ENCODE measurements around the gene RERE.

RERE gene

GRCh38 chr1:8652467-8653046 is 164.9 kb downstream of the RERE start:
- Histone ChIP-seq H2AK5ac (ENCODE audit: low read depth, low read length) (no peak overlapping the region), H3K79me1 (ENCODE audit: low read depth, low read length) (no peaks in the 10 kb centered on the region), H2BK12ac (ENCODE audit: low read length) (no peak overlapping the region), H2BK5ac (ENCODE audit: low read length) (no peak overlapping the region), H3K9ac (ENCODE audit: low read depth, low read length, poor library complexity) (no peak overlapping the region), H3K18ac (ENCODE audit: low read length) (no peak overlapping the region), H3K27ac (replicated peaks; ENCODE audit: low read length) (no peak overlapping the region), H4K8ac (ENCODE audit: low read depth, low read length) (no peak overlapping the region), H3K14ac (ENCODE audit: low read length) (no peak overlapping the region), H2BK120ac (ENCODE audit: low read depth, low read length) (no peak overlapping the region), H4K91ac (ENCODE audit: low read depth, low read length, poor library complexity) (no peak overlapping the region), H3K4me2 (ENCODE audit: insufficient read depth, low read length, poor library complexity, severe bottlenecking) (no peak overlapping the region), H3K9me3 (replicated peaks in 1 of 2; ENCODE audit: control insufficient read depth in 2 of 2, insufficient read depth in 1 of 2, low read depth in 1 of 2, low read length in 2 of 2) (no peaks in the 10 kb centered on the region), H2AFZ (ENCODE audit: low read length) (no peak overlapping the region), H3K4ac (ENCODE audit: low read length) (no peak overlapping the region), H3K4me1 (ENCODE audit: control insufficient read depth in 2 of 2, insufficient read depth in 1 of 2, low read depth in 1 of 2, low read length in 2 of 2) (peaks cover 0 to 4% of the 10 kb centered on the region in 2 donors), H3K36me3 (replicated peaks in 1 of 2; ENCODE audit: control insufficient read depth in 2 of 2, insufficient read depth in 2 of 2, low read length in 2 of 2) (peaks cover 4 to 54% of the 10 kb centered on the region in 2 donors), H3K4me3 (ENCODE audit: low read length in 2 of 2) (no peak overlapping the region), H3K27me3 (ENCODE audit: control insufficient read depth in 3 of 3, insufficient read depth in 3 of 3, low read depth in 1 of 3, low read length in 3 of 3) (no peaks in the 10 kb centered on the region), H2BK15ac (ENCODE audit: low read length) (no peak overlapping the region), H3K23ac (ENCODE audit: low read depth, low read length, poor library complexity) (no peak overlapping the region)
- DNase-seq (ENCODE audit: low spot score) = no peak
- WGBS, 2 donors (ENCODE audit: extremely low coverage in 2 of 2, insufficient read length in 2 of 2, insufficient replicate concordance in 1 of 2) = no CpG with 5 or more reads among the region's 7 CpGs

DNA sequence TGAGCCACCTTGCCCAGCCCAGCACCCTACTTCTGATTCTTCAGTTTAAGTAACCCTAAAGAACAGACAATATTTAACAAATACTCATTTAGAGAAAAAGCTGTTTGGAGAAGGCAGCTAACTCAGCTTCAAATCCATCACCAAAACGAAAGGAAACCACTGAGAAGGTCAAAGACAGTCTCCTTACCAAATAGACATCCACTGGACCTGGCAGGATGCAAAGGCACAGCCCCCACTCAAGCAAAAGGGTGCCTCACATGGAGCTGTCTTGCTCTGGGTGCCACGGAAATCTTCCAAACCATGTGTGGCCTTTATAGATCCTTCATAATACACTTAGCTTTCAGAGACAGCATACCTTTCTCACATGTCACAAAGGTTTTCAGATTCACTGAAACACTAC is 165.5 kb downstream of the RERE start:
- no peak overlapping the region for H3K23ac ChIP-seq (ENCODE audit: low read depth, low read length, poor library complexity)
- no peak overlapping the region for H2BK12ac ChIP-seq (ENCODE audit: low read length)
- H4K8ac ChIP-seq (ENCODE audit: low read depth, low read length) = no peak overlapping the region
- no peak overlapping the region for H2AFZ ChIP-seq (ENCODE audit: low read length)
- peaks cover 4 to 59% of the 10 kb centered on the region in 2 donors for H3K36me3 ChIP-seq (replicated peaks in 1 of 2; ENCODE audit: control insufficient read depth in 2 of 2, insufficient read depth in 2 of 2, low read length in 2 of 2)
- no peak for DNase-seq (ENCODE audit: low spot score)
- H4K91ac ChIP-seq (ENCODE audit: low read depth, low read length, poor library complexity) = no peak overlapping the region
- no peak overlapping the region for H3K18ac ChIP-seq (ENCODE audit: low read length)
- H3K14ac ChIP-seq (ENCODE audit: low read length) = no peak overlapping the region
- no peaks in the 10 kb centered on the region for H3K9me3 ChIP-seq (replicated peaks in 1 of 2; ENCODE audit: control insufficient read depth in 2 of 2, insufficient read depth in 1 of 2, low read depth in 1 of 2, low read length in 2 of 2)
- H3K79me1 ChIP-seq (ENCODE audit: low read depth, low read length) = no peaks in the 10 kb centered on the region
- no peaks in the 10 kb centered on the region for H3K27me3 ChIP-seq (ENCODE audit: control insufficient read depth in 3 of 3, insufficient read depth in 3 of 3, low read depth in 1 of 3, low read length in 3 of 3)
- no peak overlapping the region for H2BK15ac ChIP-seq (ENCODE audit: low read length)
- H3K4me3 ChIP-seq (ENCODE audit: low read length in 2 of 2) = no peak overlapping the region
- no CpG with 5 or more reads among the region's 2 CpGs for WGBS, 2 donors (ENCODE audit: extremely low coverage in 2 of 2, insufficient read length in 2 of 2, insufficient replicate concordance in 1 of 2)
- H3K9ac ChIP-seq (ENCODE audit: low read depth, low read length, poor library complexity) = no peak overlapping the region
- H2BK120ac ChIP-seq (ENCODE audit: low read depth, low read length) = no peak overlapping the region
- no peak overlapping the region for H2BK5ac ChIP-seq (ENCODE audit: low read length)
- no peak overlapping the region for H3K27ac ChIP-seq (replicated peaks; ENCODE audit: low read length)
- peaks cover 0 to 4% of the 10 kb centered on the region in 2 donors for H3K4me1 ChIP-seq (ENCODE audit: control insufficient read depth in 2 of 2, insufficient read depth in 1 of 2, low read depth in 1 of 2, low read length in 2 of 2)
- no peak overlapping the region for H3K4me2 ChIP-seq (ENCODE audit: insufficient read depth, low read length, poor library complexity, severe bottlenecking)
- no peak overlapping the region for H3K4ac ChIP-seq (ENCODE audit: low read length)
- no peak overlapping the region for H2AK5ac ChIP-seq (ENCODE audit: low read depth, low read length)

- Histone ChIP-seq H2BK120ac (ENCODE audit: low read depth, low read length) (no peak overlapping the region), H2BK15ac (ENCODE audit: low read length) (no peak overlapping the region), H2BK5ac (ENCODE audit: low read length) (no peak overlapping the region), H2AFZ (ENCODE audit: low read length) (no peak overlapping the region), H3K27ac (replicated peaks; ENCODE audit: low read length) (no peak overlapping the region), H3K14ac (ENCODE audit: low read length) (no peak overlapping the region), H3K4ac (ENCODE audit: low read length) (no peak overlapping the region), H3K23ac (ENCODE audit: low read depth, low read length, poor library complexity) (no peak overlapping the region), H3K9ac (ENCODE audit: low read depth, low read length, poor library complexity) (no peak overlapping the region), H3K9me3 (replicated peaks in 1 of 2; ENCODE audit: control insufficient read depth in 2 of 2, insufficient read depth in 1 of 2, low read depth in 1 of 2, low read length in 2 of 2) (no peaks in the 10 kb centered on the region), H3K79me1 (ENCODE audit: low read depth, low read length) (no peaks in the 10 kb centered on the region), H3K4me2 (ENCODE audit: insufficient read depth, low read length, poor library complexity, severe bottlenecking) (no peak overlapping the region), H2AK5ac (ENCODE audit: low read depth, low read length) (no peak overlapping the region), H4K8ac (ENCODE audit: low read depth, low read length) (no peak overlapping the region), H3K27me3 (ENCODE audit: control insufficient read depth in 3 of 3, insufficient read depth in 3 of 3, low read depth in 1 of 3, low read length in 3 of 3) (no peaks in the 10 kb centered on the region), H2BK12ac (ENCODE audit: low read length) (no peak overlapping the region), H3K4me3 (ENCODE audit: low read length in 2 of 2) (no peak overlapping the region), H3K18ac (ENCODE audit: low read length) (no peak overlapping the region), H3K36me3 (replicated peaks in 1 of 2; ENCODE audit: control insufficient read depth in 2 of 2, insufficient read depth in 2 of 2, low read length in 2 of 2) (peaks cover 4 to 65% of the 10 kb centered on the region in 2 donors), H3K4me1 (ENCODE audit: control insufficient read depth in 2 of 2, insufficient read depth in 1 of 2, low read depth in 1 of 2, low read length in 2 of 2) (peaks cover 0 to 4% of the 10 kb centered on the region in 2 donors), H4K91ac (ENCODE audit: low read depth, low read length, poor library complexity) (no peak overlapping the region)
- DNase-seq (ENCODE audit: low spot score) = no peak
- WGBS, 2 donors (ENCODE audit: extremely low coverage in 2 of 2, insufficient read length in 2 of 2, insufficient replicate concordance in 1 of 2) = no CpG with 5 or more reads among the region's 3 CpGs
Observed at GRCh38 chr1:8651236-8651890, 166.1 kb downstream of the RERE start.

DNA sequence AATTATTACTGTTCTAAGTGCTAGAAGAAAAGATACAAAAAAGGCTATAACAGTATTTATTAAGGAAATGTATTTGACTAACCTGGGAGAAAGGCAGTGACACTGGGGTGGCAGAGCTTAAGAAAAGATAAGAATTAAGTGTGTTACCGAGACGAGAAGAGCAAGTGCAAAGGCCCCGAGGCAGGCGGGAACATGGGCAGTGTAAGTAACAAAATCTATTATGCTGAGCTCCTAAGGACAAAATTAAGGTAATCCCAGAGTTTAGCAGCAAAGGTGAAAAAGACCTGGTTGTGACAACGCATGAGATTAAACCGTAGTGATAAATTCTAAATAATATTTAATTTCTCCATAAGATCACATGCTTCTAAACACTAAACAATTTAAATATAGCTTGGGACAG is 167.6 kb downstream of the RERE start:
- Histone ChIP-seq H3K4me2 (ENCODE audit: insufficient read depth, low read length, poor library complexity, severe bottlenecking) (no peak overlapping the region), H3K79me1 (ENCODE audit: low read depth, low read length) (no peaks in the 10 kb centered on the region), H3K23ac (ENCODE audit: low read depth, low read length, poor library complexity) (no peak overlapping the region), H3K36me3 (replicated peaks in 1 of 2; ENCODE audit: control insufficient read depth in 2 of 2, insufficient read depth in 2 of 2, low read length in 2 of 2) (peaks cover 0 to 69% of the 10 kb centered on the region in 2 donors), H3K9ac (ENCODE audit: low read depth, low read length, poor library complexity) (no peak overlapping the region), H2AFZ (ENCODE audit: low read length) (no peak overlapping the region), H2BK5ac (ENCODE audit: low read length) (no peak overlapping the region), H2BK120ac (ENCODE audit: low read depth, low read length) (no peak overlapping the region), H3K4me1 (ENCODE audit: control insufficient read depth in 2 of 2, insufficient read depth in 1 of 2, low read depth in 1 of 2, low read length in 2 of 2) (peaks cover 0 to 7% of the 10 kb centered on the region in 2 donors), H2AK5ac (ENCODE audit: low read depth, low read length) (no peak overlapping the region), H3K14ac (ENCODE audit: low read length) (no peak overlapping the region), H3K4me3 (ENCODE audit: low read length in 2 of 2) (no peak overlapping the region), H4K91ac (ENCODE audit: low read depth, low read length, poor library complexity) (no peak overlapping the region), H2BK15ac (ENCODE audit: low read length) (no peak overlapping the region), H3K18ac (ENCODE audit: low read length) (no peak overlapping the region), H3K4ac (ENCODE audit: low read length) (no peak overlapping the region), H3K27me3 (ENCODE audit: control insufficient read depth in 3 of 3, insufficient read depth in 3 of 3, low read depth in 1 of 3, low read length in 3 of 3) (no peaks in the 10 kb centered on the region), H4K8ac (ENCODE audit: low read depth, low read length) (no peak overlapping the region), H3K27ac (replicated peaks; ENCODE audit: low read length) (no peak overlapping the region), H3K9me3 (replicated peaks in 1 of 2; ENCODE audit: control insufficient read depth in 2 of 2, insufficient read depth in 1 of 2, low read depth in 1 of 2, low read length in 2 of 2) (no peaks in the 10 kb centered on the region), H2BK12ac (ENCODE audit: low read length) (no peak overlapping the region)
- WGBS, 2 donors (ENCODE audit: extremely low coverage in 2 of 2, insufficient read length in 2 of 2, insufficient replicate concordance in 1 of 2) = no CpG with 5 or more reads among the region's 6 CpGs
- no peak for DNase-seq (ENCODE audit: low spot score)

Measured in neuronal stem cell (in vitro differentiated cells).